ENCODE data around the gene TRPM8. TPM values are rescaled to one million over a fixed set of nuclear protein-coding genes. Genes with fewer than 3 reads are reported as not detected.
"Not testable (repeated sequence)": the region's sequence is repeated elsewhere in the genome, so short reads cannot be mapped to it uniquely, and the experiment has no call there.

The TRPM8 gene
- under 1 TPM in 2 of 4 donors, not detected in 2; 0.34 to 0.72 TPM for total RNA-seq

- Histone ChIP-seq H3K27ac (no peak within 1 kb of the TSS), H3K36me3 (no peaks in the 10 kb centered on the region), H3K9me3 (no peaks in the 10 kb centered on the region), H3K4me1 (no peaks in the 10 kb centered on the region), H3K27me3 (peaks cover 25% of the 10 kb centered on the region), H3K4me3 (no peak within 1 kb of the TSS)
- 26% methylated on average over 5 of the region's 5 CpGs for WGBS
- no peak for DNase-seq (ENCODE audit: low spot score in 2 of 2)
- TF ChIP-seq CTCF (IDR thresholded peaks at IDR 0.05): no peak
These were observed at the start of gene TRPM8 for GRCh38 chr2:233917116-233917515. TSS of gene TRPM8 (plus strand) at chr2:233917373. CDS start at chr2:233926538, 9,165 bp downstream.

- no peak within 1 kb of the TSS for H3K27ac ChIP-seq
- DNase-seq (ENCODE audit: low spot score in 2 of 2): no peak
These were observed 49.1 kb upstream of the TRPM8 start, which contains the start of gene MSL3B for GRCh38 chr2:233867993-233868532. TSS of gene MSL3B (minus strand) at chr2:233868386.

GRCh38 chr2:233871432-233871831 is 45.7 kb upstream of the TRPM8 start:
- Histone ChIP-seq H3K36me3 (no peaks in the 10 kb centered on the region), H3K4me3 (no peak overlapping the region), H3K27me3 (peaks cover 13% of the 10 kb centered on the region), H3K9me3 (no peaks in the 10 kb centered on the region), H3K4me1 (peaks cover 5% of the 10 kb centered on the region), H3K27ac (no peak overlapping the region)
- no peak for DNase-seq (ENCODE audit: low spot score in 2 of 2)
- no peak for TF ChIP-seq POLR2A (IDR thresholded peaks at IDR 0.05)
- no peak for TF ChIP-seq CTCF (IDR thresholded peaks at IDR 0.05)
- TF ChIP-seq EP300 (IDR thresholded peaks at IDR 0.05): no peak
- no peak for TF ChIP-seq POLR2AphosphoS5 (IDR thresholded peaks at IDR 0.05)
- WGBS: 64% methylated on average over 4 of the region's 4 CpGs

More at GRCh38 chr2:233867993-233868532, 49.1 kb upstream of the TRPM8 start, which contains the start of gene MSL3B:
- Histone ChIP-seq H3K9me3 (no peaks in the 10 kb centered on the region), H3K4me1 (peaks cover 5% of the 10 kb centered on the region), H3K36me3 (no peaks in the 10 kb centered on the region), H3K4me3 (peak within 1 kb of the TSS; percentile 50), H3K27me3 (peaks cover 7% of the 10 kb centered on the region)
- WGBS: 11% methylated on average over 50 of the region's 50 CpGs
- TF ChIP-seq CTCF (IDR thresholded peaks at IDR 0.05) (no peak), EP300 (IDR thresholded peaks at IDR 0.05) (no peak), POLR2A (IDR thresholded peaks at IDR 0.05) (no peak), POLR2AphosphoS5 (IDR thresholded peaks at IDR 0.05) (no peak)

- H3K36me3 ChIP-seq; DNase-seq (ENCODE audit: low spot score in 2 of 2); H3K9me3 ChIP-seq; H3K27ac ChIP-seq; H3K4me1 ChIP-seq; H3K4me3 ChIP-seq: not testable (repeated sequence)
- H3K27me3 ChIP-seq: peaks cover 13% of the 10 kb centered on the region
- WGBS: 29% methylated on average over 2 of the region's 2 CpGs
These were observed 45.0 kb upstream of the TRPM8 start for GRCh38 chr2:233872125-233872524.

- H3K4me1 ChIP-seq: no peaks in the 10 kb centered on the region
- no peak overlapping the region for H3K27ac ChIP-seq
These were observed 34.8 kb upstream of the TRPM8 start for GRCh38 chr2:233882353-233882752.

More at GRCh38 chr2:233882353-233882752, 34.8 kb upstream of the TRPM8 start:
- no peak for TF ChIP-seq POLR2AphosphoS5 (IDR thresholded peaks at IDR 0.05)
- no peak for TF ChIP-seq POLR2A (IDR thresholded peaks at IDR 0.05)
- TF ChIP-seq CTCF (IDR thresholded peaks at IDR 0.05): no peak
- no peak for TF ChIP-seq EP300 (IDR thresholded peaks at IDR 0.05)
- H3K36me3 ChIP-seq: no peaks in the 10 kb centered on the region
- H3K9me3 ChIP-seq: no peaks in the 10 kb centered on the region
- no peak overlapping the region for H3K4me3 ChIP-seq
- peaks cover 21% of the 10 kb centered on the region for H3K27me3 ChIP-seq
- DNase-seq (ENCODE audit: low spot score in 2 of 2): no peak

Data from suprapubic skin (tissue), 4 donors.